Upper lobe of left lung (tissue), 4 donors: ENCODE measurements around the gene C17orf107.

Source experiments
- POLR2A ChIP-seq, 4 donors: fragments of 450-650 bp; IDR thresholded peaks; one replicate each; pipeline ENCODE4 v1.5.1; 2016 to 2017; ENCODE audit warnings: antibody characterized with exemption in 4 of 4, mild to moderate bottlenecking in 2 of 4
- POLR2AphosphoS5 ChIP-seq, 2 donors: sonication (generic); formaldehyde crosslinking; IDR thresholded peaks; one replicate each; pipeline ENCODE4 v1.5.1; 2017; ENCODE audit warnings: antibody characterized with exemption in 2 of 2
- TF ChIP-seq, protein P1 (sequence below), 6 experiments: fragments of 450-650 bp in 4 of 6; fragments of 200-600 bp in 2 of 6; sonication (generic) in 2 of 6; IDR thresholded peaks; one replicate each; pipeline ENCODE4 v1.5.1; 2016 to 2019; ENCODE audit warnings: antibody characterized with exemption in 6 of 6

DNA sequence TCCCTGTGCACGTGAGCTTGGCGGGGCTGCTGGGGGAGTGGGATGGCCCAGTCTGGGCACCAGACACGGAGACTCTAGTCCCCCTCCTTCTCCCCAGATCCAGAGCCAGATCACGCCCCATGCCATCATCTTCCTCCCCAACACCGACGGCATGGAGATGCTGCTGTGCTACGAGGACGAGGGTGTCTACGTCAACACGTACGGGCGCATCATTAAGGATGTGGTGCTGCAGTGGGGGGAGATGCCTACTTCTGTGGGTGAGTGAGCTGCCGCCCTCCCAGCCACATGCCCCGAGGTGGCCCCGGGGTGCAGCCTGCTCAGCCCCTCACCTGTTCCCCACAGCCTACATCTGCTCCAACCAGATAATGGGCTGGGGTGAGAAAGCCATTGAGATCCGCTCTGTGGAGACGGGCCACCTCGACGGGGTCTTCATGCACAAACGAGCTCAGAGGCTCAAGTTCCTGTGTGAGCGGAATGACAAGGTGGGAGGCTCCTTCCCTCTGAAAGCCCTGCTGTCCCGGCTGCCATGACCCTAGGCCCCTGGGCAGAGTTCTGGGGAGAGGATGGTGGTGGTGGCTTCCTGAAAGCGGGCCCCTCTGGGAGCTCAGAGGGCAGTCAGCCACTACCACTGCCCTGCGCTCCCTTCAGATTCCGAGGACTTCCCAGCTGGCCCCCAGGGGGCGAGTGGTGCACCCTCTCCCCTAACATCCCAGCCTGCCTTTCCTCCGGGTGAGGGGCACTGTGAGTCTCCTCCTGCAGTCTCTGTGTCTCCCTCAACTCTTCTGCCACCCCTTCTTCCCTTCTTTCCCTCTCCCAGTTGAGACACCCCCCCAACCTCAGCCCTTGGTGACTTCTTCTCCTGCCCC is 2.8 kb upstream of the C17orf107 start:
- TF ChIP-seq, protein P1, sequence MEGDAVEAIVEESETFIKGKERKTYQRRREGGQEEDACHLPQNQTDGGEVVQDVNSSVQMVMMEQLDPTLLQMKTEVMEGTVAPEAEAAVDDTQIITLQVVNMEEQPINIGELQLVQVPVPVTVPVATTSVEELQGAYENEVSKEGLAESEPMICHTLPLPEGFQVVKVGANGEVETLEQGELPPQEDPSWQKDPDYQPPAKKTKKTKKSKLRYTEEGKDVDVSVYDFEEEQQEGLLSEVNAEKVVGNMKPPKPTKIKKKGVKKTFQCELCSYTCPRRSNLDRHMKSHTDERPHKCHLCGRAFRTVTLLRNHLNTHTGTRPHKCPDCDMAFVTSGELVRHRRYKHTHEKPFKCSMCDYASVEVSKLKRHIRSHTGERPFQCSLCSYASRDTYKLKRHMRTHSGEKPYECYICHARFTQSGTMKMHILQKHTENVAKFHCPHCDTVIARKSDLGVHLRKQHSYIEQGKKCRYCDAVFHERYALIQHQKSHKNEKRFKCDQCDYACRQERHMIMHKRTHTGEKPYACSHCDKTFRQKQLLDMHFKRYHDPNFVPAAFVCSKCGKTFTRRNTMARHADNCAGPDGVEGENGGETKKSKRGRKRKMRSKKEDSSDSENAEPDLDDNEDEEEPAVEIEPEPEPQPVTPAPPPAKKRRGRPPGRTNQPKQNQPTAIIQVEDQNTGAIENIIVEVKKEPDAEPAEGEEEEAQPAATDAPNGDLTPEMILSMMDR (IDR thresholded peaks at IDR 0.05), result no peak
- no peak for TF ChIP-seq POLR2A (IDR thresholded peaks at IDR 0.05)
- TF ChIP-seq POLR2AphosphoS5 (IDR thresholded peaks at IDR 0.05), result no peak
